ENCODE measurements around the gene ZNF212.
"Not testable (repeated sequence)": the region's sequence is repeated elsewhere in the genome, so short reads cannot be mapped to it uniquely, and the experiment has no call there.

Gene ZNF212

DNA sequence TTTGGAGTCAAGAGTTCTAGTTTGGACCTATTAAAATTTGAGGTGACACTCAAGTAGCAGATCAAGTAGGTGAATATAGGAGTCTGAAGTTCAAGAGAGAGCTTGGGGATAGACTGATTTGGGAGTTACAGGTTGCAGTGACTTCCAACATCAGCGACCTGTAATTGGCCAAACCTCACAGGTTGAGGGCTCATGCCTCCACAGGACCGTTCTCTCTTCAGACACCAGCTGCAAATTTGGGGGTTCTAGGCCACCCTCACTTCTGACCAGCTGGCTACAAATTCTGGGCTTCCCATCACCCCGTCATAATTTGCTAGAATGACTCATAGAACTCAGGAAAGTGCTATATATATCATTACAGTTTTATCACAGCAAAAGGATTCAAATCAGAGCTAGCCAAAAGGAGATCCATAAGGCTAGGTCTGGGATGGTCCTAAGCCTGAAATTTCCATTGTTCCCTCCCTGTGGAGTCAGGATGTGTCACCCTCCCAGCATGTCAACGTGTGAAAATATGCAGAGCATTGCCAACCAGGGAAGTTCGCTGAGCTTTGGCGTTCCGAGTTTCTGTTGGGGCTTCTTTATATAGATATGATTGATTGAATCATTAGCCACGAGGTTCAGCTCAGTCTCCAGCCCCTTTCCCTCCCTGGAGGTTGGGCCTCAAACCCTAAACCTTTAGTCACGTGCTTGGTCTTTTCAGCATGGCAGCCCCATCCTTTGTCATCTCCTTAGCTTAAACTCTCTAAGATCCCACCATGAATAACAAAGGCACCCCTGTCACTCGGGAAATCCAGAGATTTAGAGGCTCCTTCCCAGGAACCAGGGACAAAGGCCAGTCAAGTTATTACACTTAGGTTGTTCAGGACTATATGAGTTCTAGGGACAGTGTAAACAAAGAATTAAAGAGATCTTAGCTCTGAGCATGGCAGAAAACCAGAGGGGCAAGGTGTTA, 20.7 kb upstream of the ZNF212 start:
- in situ Hi-C loops (cut with MboI; ENCODE audit: low sequenced_read_pairs): no loop called here

DNA sequence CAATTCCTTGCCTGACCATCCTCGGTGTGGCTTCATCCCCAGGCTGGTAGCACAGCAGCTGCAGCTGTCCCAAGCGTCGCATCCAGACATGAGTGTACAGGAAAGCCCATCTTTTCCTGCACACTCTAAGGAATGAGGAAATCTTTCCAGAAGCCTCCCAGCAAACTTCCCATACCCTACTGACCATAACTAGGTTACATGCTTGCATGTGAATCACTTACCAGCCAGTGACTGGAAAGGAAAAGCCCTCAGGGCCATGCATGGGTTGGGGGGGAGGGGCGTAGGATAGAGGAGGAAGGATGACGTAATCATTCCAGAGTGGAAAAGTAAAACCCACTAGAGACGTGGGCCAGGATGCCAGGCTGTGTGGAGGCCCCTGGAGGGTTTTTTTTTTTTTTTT, 18.9 kb upstream of the ZNF212 start:
- in situ Hi-C loops (cut with MboI; ENCODE audit: low sequenced_read_pairs): no loop called here

DNA sequence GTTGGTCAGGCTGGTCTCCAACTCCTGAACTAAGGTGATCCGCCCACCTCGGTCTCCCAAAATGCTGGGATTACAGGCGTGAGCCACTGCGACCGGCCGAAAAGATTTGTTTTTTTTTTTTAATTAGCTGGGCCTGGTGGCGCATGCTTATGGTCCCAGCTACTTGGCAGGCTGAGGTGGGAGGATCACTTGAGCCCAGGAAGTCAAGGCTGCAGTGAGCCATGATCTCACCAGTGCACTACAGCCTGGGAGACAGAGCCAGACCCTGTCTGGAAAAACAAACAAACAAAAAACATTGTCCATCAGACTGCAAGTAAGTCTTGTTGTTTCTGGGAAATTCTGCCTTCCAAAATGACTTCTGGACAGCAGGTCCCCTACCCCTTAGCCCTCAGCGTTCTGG, 16.3 kb upstream of the ZNF212 start:
- in situ Hi-C loops (cut with MboI; ENCODE audit: low sequenced_read_pairs): no loop called here

DNA sequence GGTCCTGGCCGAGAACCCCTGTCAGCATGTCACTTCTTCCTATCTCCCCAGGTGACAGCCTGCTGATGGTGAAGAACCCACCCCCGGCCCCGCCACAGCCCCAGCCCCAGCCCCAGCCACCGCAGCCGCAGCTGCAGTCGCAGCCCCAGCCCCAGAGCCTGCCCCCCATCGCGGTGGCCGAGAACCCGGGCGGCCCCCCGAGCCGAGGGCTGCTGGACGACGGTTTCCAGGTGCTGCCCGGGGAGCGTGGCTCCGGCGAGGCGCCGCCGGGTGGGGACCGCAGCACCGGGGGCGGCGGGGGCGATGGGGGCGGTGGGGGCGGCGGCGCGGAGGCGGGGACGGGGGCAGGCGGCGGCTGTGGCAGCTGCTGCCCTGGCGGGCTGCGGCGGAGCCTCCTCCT, 15.7 kb upstream of the ZNF212 start:
- in situ Hi-C loops (cut with MboI; ENCODE audit: low sequenced_read_pairs): no loop called here

DNA sequence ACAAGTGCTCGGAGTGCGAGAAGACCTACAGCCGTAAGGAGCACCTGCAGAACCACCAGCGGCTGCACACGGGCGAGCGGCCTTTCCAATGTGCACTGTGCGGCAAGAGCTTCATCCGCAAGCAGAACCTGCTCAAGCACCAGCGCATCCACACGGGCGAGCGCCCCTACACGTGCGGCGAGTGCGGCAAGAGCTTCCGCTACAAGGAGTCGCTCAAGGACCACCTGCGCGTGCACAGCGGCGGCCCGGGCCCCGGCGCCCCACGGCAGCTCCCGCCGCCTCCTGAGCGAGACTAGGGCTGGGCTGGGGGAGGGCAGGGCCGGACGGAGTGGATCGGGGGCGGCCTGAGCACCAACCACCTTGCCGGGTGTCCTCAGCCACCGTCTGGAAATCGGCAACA, 15.1 kb upstream of the ZNF212 start:
- in situ Hi-C loops (cut with MboI; ENCODE audit: low sequenced_read_pairs): no loop called here

DNA sequence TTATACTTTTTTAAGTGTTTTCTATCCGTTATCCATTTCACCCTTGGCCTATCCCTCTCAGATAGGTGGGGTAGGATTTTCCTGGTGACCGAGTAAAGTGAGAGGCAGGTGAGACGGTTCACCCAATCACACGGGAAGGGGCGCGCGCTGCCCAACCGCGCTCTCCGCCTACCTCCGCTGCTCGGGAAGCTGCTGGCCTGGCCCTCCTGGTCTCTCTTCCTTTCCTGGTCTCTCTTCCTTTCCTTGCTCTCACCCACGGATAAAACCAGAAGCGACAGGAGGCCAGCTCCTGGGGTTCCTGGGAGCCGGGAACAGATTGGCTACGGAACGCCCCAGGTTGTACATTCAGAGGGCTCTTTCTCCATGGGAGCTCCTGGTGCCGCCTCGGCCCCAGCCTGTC, 14.3 kb upstream of the ZNF212 start:
- in situ Hi-C loops (cut with MboI; ENCODE audit: low sequenced_read_pairs): no loop called here

DNA sequence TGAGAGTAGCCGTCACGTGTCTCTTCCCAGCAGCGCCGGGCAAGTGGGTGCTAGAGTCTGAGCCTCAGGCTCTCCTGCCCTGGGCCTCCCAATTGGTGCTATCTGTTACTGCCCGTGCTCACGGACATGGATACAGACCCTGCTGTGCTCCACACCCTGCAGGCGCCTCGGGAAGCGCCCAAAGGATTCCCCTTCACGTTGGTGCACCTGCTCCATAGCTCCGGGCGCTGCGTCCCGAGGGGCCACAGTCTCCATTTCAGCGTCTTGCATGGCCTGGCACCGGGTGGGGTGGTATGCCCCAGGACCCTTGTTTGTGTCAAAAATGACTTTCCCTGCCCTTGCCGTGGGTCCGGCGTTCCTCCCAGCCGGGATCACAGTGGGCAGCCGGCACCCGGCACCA, 13.8 kb upstream of the ZNF212 start:
- in situ Hi-C loops (cut with MboI; ENCODE audit: low sequenced_read_pairs): no loop called here

DNA sequence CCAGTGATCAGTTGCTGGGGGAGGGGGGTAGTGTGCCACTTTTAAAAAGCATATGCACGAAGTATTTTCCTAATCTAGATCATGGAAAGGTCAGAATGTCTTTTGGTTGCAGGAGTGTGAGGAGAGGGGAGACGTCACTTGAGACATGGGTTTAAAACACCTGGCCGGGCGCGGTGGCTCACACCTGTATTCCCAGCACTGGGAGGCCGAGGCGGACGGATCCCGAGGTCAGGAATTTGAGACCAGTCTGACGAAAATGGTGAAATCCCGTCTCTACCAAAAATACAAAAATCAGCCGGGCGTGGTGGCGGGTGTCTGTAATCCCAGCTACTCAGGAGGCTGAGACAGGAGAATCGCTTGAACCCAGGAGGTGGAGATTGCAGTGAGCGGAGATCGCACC, 13.1 kb upstream of the ZNF212 start:
- in situ Hi-C loops (cut with MboI; ENCODE audit: low sequenced_read_pairs): not testable (repeated sequence)

DNA sequence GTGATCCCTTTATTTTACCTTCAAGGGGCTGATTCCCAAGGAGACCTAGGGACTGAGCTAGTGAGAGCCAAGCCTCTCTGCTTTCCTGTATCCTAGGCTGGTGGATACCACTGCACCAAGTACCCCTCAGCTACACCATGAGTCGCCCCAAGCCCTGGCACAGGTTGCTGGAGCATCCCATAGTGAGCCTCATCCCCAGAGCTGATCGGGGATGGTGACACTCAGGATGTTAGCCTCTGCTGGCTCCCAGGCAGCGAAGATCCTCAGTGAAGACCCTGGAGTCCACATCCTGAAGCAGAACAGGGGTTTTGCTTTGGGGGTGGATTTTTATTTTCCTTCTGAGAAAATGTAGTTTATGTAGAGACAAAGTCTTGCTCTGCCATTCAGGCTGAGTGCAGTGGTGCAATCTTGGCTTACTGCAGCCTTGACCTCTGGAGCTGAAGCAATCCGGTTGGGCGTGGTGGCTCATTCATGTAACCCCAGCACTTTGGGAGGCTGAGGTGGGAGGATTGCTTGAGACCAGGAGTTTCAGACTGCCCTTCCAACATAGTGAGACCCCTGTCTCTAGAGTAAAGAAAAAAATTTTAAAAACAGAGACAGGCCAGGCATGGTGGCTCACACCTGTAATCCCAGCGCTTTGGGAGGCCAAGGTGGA, 12.5 kb upstream of the ZNF212 start:
- in situ Hi-C loops (cut with MboI; ENCODE audit: low sequenced_read_pairs): no loop called here

DNA sequence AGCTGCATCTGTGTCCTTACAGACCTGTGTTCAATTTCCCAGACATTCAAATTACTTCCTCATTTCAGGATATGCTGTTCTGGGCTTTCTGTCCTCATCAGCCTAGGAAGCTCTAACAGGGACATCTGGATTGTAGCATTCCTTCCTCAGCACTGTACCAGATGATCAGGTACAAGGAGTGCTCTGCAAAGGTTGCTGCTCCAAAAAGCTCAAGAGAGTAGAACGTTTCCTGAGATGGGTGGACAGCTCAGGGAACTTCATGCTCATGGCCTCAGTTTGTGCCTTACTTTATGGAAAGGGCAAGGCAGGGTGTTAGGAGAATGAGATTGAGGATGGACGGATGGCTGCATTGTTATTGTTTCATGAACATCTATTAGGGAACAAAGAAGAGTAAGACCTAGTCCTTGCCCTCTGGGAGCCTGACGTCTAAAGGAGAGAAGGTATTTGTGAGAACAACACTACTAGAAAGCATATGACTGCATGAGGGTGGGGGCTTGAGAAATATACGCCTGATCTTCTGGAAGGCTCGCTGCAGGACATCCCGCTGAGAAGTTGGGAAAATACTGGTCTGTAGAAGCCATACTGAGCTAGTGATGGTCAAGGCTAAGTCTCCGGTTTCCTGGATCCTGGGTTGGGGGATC, 10.5 kb upstream of the ZNF212 start:
- in situ Hi-C loops (cut with MboI; ENCODE audit: low sequenced_read_pairs): no loop called here

DNA sequence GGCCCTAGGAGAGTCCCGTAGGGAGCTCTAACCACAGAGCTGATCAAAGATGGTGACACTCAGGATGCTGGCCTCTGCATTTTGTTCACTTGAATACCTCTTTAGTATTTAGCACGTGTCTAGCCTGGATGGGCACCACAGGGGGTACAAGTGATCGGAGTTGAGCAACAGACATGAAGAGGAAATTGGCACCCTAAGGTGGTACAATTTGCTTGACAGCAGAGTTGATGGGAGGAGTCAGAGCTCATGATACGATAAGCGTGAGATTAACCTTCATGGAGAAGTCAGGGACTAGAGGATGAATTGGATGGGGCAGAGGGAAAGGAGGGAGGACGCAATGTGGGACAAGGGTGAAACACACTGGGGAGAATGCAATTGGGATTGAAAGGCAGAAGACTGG, 9.9 kb upstream of the ZNF212 start:
- in situ Hi-C loops (cut with MboI; ENCODE audit: low sequenced_read_pairs): no loop called here

DNA sequence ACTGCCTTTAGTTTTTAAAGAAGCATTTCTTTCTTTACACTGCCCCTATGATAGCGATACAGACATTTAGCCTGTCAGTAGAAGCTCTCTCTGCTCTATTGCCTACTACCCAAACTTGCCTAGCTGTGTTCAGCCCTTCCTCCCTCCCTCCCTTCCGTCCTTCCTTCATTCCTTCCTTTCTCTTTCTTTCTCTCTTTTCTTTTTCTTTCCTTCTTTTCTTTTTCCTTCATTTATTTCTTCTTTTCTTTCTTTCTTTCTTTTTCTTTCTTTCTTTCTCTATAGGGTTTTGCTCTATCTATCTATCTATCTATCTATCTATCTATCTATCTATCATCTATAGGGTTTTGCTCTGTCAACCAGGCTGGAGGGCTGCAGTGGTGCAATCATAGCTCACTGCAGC, 7.1 kb upstream of the ZNF212 start:
- in situ Hi-C loops (cut with MboI; ENCODE audit: low sequenced_read_pairs): no loop called here

DNA sequence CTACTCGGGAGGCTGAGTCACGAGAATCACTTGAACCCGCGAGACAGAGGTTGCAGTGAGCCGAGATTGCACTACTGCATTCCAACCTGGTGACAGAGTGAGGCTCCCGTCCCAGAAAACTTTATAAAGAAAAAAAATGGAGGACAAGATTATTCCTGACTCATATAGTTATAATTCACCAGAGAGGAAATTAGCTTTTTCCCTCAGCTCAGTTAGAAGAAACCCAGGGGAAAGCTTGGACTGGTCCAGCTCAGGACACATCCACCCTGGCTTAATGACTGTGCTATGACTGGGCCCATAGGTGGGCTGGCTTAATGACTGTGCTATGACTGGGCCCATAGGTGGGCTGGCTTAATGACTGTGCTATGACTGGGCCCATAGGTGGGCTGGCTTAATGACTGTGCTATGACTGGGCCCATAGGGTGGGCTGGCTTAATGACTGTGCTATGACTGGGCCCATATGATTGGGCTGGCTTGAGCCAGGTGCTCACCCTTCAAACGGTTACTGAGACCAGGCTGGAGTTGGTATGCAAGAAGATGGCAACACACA, 5.7 kb upstream of the ZNF212 start:
- in situ Hi-C loops (cut with MboI; ENCODE audit: low sequenced_read_pairs): not testable (repeated sequence)

DNA sequence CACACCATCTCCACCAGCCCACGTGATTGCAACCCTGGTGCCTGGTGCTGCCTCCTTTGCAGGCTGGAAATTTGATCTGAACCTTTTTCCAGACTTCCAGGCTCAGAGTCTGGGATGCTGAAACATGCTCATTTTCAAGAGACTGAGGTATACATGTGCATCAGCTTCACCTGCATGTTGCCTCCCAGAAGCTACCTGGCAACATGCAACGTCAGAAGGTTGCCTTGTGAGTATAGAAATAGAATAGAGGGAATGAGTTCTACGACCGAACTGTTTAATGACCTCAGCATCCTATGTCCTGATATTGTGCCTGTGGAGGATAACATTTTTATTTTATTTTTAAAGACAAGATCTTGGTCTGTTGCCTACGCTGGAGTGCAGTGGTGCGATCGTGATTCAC, 1.9 kb upstream of the ZNF212 start:
- in situ Hi-C loops (cut with MboI; ENCODE audit: low sequenced_read_pairs): no loop called here

DNA sequence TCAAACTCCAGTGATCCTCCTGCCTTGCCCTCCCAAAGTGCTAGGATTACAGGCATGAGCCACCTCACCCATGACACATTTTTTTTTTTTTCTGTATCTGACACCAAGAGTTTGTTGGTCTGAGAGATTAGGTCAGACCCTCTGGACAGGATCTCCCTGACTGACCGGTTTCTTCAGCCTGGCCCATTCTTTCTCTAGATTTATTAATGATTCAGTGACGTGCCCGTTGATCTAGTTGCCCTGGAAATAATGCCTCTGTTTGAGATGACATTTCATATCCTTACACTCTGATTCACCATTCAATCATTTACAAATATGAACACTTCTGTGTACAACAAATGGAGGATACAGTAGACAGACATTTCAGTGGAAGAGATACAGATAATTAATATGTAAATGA, 1.4 kb upstream of the ZNF212 start:
- in situ Hi-C loops (cut with MboI; ENCODE audit: low sequenced_read_pairs): no loop called here

DNA sequence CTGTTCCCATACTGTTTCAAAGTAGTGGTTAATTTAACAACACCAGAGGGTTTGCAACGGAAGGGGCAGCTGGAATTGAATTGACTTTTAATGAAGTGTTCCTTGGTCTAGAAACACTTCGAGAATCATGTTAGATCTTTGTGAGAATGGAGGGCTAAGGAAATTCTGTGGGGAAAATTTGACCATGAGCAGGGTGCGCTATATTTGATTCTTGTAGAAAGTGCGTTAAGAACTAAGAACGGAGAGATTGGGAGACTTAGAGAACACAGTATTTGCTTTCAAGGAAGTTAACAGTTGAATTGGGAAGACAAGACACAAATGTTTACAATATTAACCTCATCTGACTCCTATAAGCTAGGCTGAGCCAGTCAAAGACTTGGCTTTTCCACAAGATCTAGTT, 1.2 kb downstream of the ZNF212 start:
- in situ Hi-C loops (cut with MboI; ENCODE audit: low sequenced_read_pairs): no loop called here

DNA sequence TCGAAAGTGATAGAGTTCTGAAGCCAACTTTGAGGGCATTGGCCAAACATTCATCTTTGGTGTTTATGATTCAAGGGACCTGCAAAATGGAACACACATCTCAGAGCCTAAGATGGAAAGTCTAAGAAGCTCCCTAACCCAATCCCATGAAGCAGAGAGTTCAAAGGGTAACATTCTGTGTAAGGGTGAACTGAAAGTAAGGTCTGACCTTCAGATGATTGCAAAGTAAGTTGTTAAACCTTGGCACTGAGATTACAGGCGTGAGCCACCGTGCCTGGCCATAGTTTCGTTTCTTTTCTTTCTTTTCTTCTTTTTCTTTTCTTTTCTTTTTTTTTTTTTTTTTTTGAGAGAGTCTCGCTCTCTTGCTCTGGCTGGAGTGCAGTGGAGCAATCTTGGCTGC, 2.2 kb downstream of the ZNF212 start:
- in situ Hi-C loops (cut with MboI; ENCODE audit: low sequenced_read_pairs): no loop called here

DNA sequence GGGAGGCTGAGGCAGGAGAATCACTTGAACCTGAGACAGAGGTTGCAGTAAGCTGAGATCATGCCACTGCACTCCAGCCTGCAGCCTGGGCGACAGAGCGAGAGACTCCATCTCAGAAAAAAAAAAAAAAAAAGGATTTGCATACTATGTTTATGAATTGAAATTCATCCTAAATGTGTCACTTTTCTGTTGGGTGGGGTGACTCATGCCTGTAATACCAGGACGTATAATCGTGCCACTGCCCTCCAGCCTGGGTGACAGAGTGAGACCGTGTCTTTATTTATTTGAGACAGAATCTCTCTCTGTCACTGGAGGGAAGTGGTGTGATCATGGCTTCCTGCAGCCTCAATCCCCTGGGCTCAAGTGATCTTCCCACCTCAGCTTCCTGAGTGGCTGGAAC, 5.8 kb downstream of the ZNF212 start:
- in situ Hi-C loops (cut with MboI; ENCODE audit: low sequenced_read_pairs): no loop called here

DNA sequence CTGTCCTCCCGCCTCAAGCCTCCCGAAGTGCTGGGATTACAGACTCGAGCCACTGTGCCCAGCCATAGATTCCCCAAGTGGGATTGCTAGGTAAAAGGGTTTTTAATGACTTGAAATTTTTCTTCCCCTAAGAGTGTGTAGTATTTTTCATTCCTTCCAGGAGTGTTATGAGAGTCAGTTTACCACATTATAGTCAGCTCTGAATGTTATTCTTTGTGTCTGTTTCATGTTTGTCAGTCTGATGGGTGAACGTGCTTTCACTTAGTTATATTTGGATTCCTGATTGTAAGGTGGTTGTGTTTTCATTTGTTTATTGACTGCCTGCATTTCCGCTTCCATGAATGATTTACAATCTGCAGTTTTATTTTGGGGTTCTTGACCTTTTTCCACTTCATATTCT, 6.3 kb downstream of the ZNF212 start:
- in situ Hi-C loops (cut with MboI; ENCODE audit: low sequenced_read_pairs): no loop called here

DNA sequence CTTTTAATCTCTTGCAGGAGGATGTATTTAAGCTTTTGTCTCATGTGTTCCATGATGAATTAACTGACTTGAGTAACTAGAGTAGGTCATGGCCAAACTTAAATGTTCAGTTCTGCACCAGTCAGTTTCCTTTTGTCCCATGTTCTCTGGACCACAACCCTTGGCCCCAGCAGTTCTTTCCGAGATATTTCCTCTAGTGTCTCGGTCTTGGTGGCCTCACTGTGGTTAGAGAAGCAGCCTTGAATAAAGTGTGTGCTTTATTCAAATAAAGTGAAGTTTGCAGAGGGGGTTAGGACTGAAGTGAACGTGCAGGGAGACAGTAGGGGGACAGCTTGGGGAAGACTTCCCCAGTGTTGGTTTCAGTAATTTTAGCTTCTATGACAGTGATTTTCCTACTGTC, 9.3 kb downstream of the ZNF212 start:
- in situ Hi-C loops (cut with MboI; ENCODE audit: low sequenced_read_pairs): no loop called here

DNA sequence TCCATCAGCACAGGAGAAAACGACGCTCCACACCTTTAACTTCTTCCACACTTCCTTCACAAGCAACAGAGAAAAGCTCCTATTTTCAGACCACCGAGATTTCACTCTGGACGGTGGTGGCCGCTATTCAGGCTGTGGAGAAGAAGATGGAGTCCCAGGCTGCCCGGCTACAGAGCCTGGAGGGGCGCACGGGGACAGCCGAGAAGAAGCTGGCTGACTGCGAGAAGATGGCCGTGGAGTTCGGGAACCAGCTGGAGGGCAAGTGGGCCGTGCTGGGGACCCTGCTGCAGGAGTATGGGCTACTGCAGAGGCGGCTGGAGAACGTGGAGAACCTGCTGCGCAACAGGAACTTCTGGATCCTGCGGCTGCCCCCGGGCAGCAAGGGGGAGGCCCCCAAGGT, 10.7 kb downstream of the ZNF212 start:
- in situ Hi-C loops (cut with MboI; ENCODE audit: low sequenced_read_pairs): not testable (repeated sequence)

DNA sequence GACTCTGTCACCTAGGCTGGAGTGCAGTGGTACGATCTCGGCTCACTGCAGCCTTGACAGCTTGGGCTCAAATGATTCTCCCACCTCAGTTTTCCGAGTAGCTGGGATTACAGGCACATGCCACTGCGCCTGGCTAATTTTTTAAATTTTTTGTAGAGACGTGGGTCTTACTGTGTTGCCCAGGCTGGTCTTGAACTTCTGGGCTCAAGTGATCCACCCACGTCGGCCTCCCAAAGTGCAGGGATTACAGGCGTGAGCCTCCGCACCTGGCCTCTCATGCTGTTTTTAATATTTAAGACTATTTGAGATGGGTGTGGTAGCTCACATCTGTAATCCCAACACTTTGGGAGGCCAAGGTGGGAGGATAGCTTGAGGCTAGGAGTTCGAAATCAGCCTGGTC, 12.1 kb downstream of the ZNF212 start:
- in situ Hi-C loops (cut with MboI; ENCODE audit: low sequenced_read_pairs): not testable (repeated sequence)

Measured in hTERT RPE-1 (cell line).